Trophoblast cell (in vitro differentiated cells and primary cell): ENCODE results near the gene RPL31.
A peak's percentile ranks its signal among the peaks of the same experiment; 100 is the strongest.

Source experiments
- DNase-seq, 2 donors: peaks; one replicate each; pipeline ENCODE4 v3.0.0-alpha.2; 2016
- H2AFZ ChIP-seq: 2 replicates; pipeline ENCODE4 v1.6.1; 2013; ENCODE audit warnings: low read length, moderate library complexity, mild to moderate bottlenecking; ENCODE audit not compliant: insufficient read depth, poor library complexity
- H2AK5ac ChIP-seq: 2 replicates; pipeline ENCODE4 v1.6.1; 2013; ENCODE audit warnings: mild to moderate bottlenecking, low read length
- H2BK120ac ChIP-seq: 2 replicates; pipeline ENCODE4 v1.6.1; 2013; ENCODE audit warnings: low read length, mild to moderate bottlenecking, moderate library complexity; ENCODE audit not compliant: insufficient read depth, poor library complexity
- H2BK12ac ChIP-seq: 2 replicates; pipeline ENCODE4 v1.6.1; 2013; ENCODE audit warnings: mild to moderate bottlenecking, low read length, moderate library complexity
- H2BK5ac ChIP-seq: 2 replicates; pipeline ENCODE4 v1.6.1; 2013; ENCODE audit warnings: low read length, low read depth, moderate library complexity, mild to moderate bottlenecking; ENCODE audit not compliant: poor library complexity
- H3K14ac ChIP-seq: 2 replicates; pipeline ENCODE4 v1.6.1; 2013; ENCODE audit warnings: mild to moderate bottlenecking, low read length
- H3K18ac ChIP-seq: 2 replicates; pipeline ENCODE4 v1.6.1; 2013; ENCODE audit warnings: mild to moderate bottlenecking, low read length
- H3K23ac ChIP-seq: 2 replicates; pipeline ENCODE4 v1.6.1; 2013; ENCODE audit warnings: low read length
- H3K27ac ChIP-seq: 2 replicates; pipeline ENCODE4 v1.5.1; 2013; ENCODE audit warnings: low read depth, mild to moderate bottlenecking, inconsistent platforms, low read length, moderate library complexity
- H3K27me3 ChIP-seq: 2 replicates; pipeline ENCODE4 v1.6.1; 2013; ENCODE audit warnings: inconsistent platforms, mild to moderate bottlenecking, low read length, moderate library complexity; ENCODE audit not compliant: insufficient read depth
- H3K36me3 ChIP-seq, 2 experiments: 1 replicate in 1 of 2; 2 replicates in 1 of 2; pipeline ENCODE4 v1.6.1; 2013; ENCODE audit warnings: low read length in 2 of 2, mild to moderate bottlenecking in 2 of 2, moderate library complexity in 1 of 2; ENCODE audit not compliant: insufficient read depth in 2 of 2, control insufficient read depth in 1 of 2
- H3K4ac ChIP-seq: 2 replicates; pipeline ENCODE4 v1.6.1; 2013; ENCODE audit warnings: low read depth, mild to moderate bottlenecking, low read length, moderate library complexity
- H3K4me1 ChIP-seq, 2 experiments: 1 replicate in 1 of 2; 2 replicates in 1 of 2; pipeline ENCODE4 v1.6.1; 2013; ENCODE audit warnings: low read length in 2 of 2, mild to moderate bottlenecking in 2 of 2, moderate library complexity in 1 of 2; ENCODE audit not compliant: insufficient read depth in 2 of 2, control insufficient read depth in 1 of 2
- H3K4me2 ChIP-seq: 2 replicates; pipeline ENCODE4 v1.6.1; 2013; ENCODE audit warnings: inconsistent platforms, mild to moderate bottlenecking, low read length, moderate library complexity
- H3K4me3 ChIP-seq: 2 replicates; pipeline ENCODE4 v1.5.1; 2013; ENCODE audit warnings: mild to moderate bottlenecking, low read depth, low read length, inconsistent platforms
- H3K79me1 ChIP-seq: one replicate; pipeline ENCODE4 v1.6.1; 2013; ENCODE audit warnings: low read length
- H3K79me2 ChIP-seq: 2 replicates; pipeline ENCODE4 v1.6.1; 2013; ENCODE audit warnings: low read length, mild to moderate bottlenecking; ENCODE audit not compliant: control insufficient read depth, insufficient read depth, poor library complexity
- H3K9ac ChIP-seq: 2 replicates; pipeline ENCODE4 v1.6.1; 2013; ENCODE audit warnings: mild to moderate bottlenecking, low read length
- H3K9me3 ChIP-seq: 2 replicates; pipeline ENCODE4 v1.6.1; 2013; ENCODE audit warnings: low read depth, mild to moderate bottlenecking, control low read depth, inconsistent platforms, low read length; ENCODE audit not compliant: insufficient read depth
- H4K12ac ChIP-seq: 2 replicates; pipeline ENCODE4 v1.6.1; 2013; ENCODE audit warnings: low read depth, mild to moderate bottlenecking, low read length, moderate library complexity
- H4K8ac ChIP-seq: 2 replicates; pipeline ENCODE4 v1.6.1; 2013; ENCODE audit warnings: low read depth, mild to moderate bottlenecking, low read length, moderate library complexity
- H4K91ac ChIP-seq: one replicate; pipeline ENCODE4 v1.6.1; 2013; ENCODE audit warnings: low read depth, mild to moderate bottlenecking, low read length, moderate library complexity
- WGBS: extraction: QIAGEN DNeasy Blood & Tissue Kit; methylation state at CpG from one replicate; pipeline ENCODE4 v1.1.7; 2013; ENCODE audit warnings: missing lambda C conversion rate; ENCODE audit not compliant: insufficient read length, insufficient coverage; ENCODE audit errors: extremely low coverage; 5-methylcytosine and 5-hydroxymethylcytosine counted together

Gene RPL31

DNA sequence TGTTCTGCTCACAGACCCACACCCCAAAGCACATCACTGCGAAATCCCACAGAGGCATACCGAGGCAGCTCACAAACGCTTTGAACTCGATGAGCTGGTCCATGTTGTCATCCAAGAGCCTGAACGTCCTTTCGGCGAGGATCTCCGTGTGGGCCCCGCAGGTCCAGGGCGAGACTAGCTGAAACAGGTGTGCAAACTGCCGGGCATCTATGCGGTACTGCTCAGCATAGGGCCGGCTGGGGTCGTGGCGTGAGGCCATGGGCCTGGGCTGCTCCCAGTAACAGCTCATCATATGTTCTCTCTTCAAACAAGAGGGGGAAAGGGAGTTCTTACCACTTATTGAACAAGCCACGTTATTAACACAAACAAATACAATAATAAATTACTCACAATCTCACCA lies 20.1 kb downstream of the RPL31 start:
- no peak overlapping the region for H4K12ac ChIP-seq
- WGBS: 100% methylated on average over 1 of the region's 16 CpGs
- H3K4me2 ChIP-seq: no peak overlapping the region
- no peak overlapping the region for H3K4me3 ChIP-seq
- no peak for DNase-seq
- H3K4ac ChIP-seq: no peak overlapping the region
- H3K23ac ChIP-seq: no peak overlapping the region
- no peak overlapping the region for H3K27ac ChIP-seq
- H2BK5ac ChIP-seq: no peak overlapping the region
- no peak overlapping the region for H3K9ac ChIP-seq
- H3K9me3 ChIP-seq: no peaks in the 10 kb centered on the region
- no peaks in the 10 kb centered on the region for H3K79me1 ChIP-seq
- H2BK120ac ChIP-seq: no peak overlapping the region
- no peak overlapping the region for H3K14ac ChIP-seq
- H3K36me3 ChIP-seq: peaks cover 16 to 18% of the 10 kb centered on the region in 2 experiments
- no peak overlapping the region for H3K18ac ChIP-seq
- H3K4me1 ChIP-seq: peaks cover 0 to 4% of the 10 kb centered on the region in 2 experiments
- no peak overlapping the region for H2BK12ac ChIP-seq
- H3K27me3 ChIP-seq: no peaks in the 10 kb centered on the region
- no peak overlapping the region for H2AFZ ChIP-seq
- no peak overlapping the region for H2AK5ac ChIP-seq
- H4K8ac ChIP-seq: no peak overlapping the region
- no peak overlapping the region for H4K91ac ChIP-seq
- H3K79me2 ChIP-seq: no peaks in the 10 kb centered on the region

DNA sequence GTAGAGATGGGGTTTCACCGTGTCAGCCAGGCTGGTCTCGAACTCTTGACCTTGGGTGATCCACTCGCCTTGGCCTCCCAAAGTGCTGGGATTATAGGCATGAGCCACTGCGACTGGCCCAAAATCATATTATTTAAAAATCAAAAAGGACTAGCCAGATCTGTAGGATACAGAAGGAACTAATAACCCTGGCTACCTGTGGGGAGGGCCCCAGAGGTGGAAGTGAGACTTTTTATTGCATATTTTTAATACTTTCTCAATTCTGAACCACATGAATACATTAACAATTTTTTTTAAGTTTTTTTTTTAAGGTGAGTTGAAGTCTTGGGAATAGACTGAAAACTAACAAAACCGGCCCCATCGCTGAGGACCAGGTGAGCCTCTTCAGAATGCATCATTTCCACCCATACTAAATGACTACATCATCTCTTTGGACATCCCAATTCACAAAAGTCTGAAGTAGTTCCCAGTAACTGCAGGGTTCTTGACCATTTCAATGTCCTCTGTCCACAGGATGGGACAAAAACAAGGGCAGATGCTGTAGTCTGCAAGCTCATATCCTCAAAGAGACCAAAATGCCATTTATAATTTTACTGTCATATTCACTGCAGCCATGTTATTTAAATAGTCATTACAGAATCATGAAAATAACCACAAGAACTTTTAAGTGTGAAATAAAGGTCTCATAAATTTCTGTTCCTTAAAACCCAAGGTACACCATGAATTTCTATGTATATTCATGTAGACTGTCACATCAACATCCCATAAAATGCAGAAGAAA lies 21.4 kb downstream of the RPL31 start:
- Histone ChIP-seq H3K4me1 (peaks cover 0 to 4% of the 10 kb centered on the region in 2 experiments), H2AFZ (no peak overlapping the region), H2BK5ac (no peak overlapping the region), H4K12ac (no peak overlapping the region), H4K91ac (no peak overlapping the region), H3K9me3 (no peaks in the 10 kb centered on the region), H3K9ac (no peak overlapping the region), H3K4ac (no peak overlapping the region), H3K79me1 (no peaks in the 10 kb centered on the region), H3K36me3 (peaks cover 16 to 18% of the 10 kb centered on the region in 2 experiments), H3K23ac (no peak overlapping the region), H3K27ac (no peak overlapping the region), H2AK5ac (no peak overlapping the region), H4K8ac (no peak overlapping the region), H3K27me3 (no peaks in the 10 kb centered on the region), H3K14ac (no peak overlapping the region), H2BK120ac (no peak overlapping the region), H3K4me2 (no peak overlapping the region), H3K18ac (no peak overlapping the region), H2BK12ac (no peak overlapping the region), H3K4me3 (no peak overlapping the region), H3K79me2 (no peaks in the 10 kb centered on the region)
- DNase-seq: no peak
- no CpG with 5 or more reads among the region's 6 CpGs for WGBS

DNA sequence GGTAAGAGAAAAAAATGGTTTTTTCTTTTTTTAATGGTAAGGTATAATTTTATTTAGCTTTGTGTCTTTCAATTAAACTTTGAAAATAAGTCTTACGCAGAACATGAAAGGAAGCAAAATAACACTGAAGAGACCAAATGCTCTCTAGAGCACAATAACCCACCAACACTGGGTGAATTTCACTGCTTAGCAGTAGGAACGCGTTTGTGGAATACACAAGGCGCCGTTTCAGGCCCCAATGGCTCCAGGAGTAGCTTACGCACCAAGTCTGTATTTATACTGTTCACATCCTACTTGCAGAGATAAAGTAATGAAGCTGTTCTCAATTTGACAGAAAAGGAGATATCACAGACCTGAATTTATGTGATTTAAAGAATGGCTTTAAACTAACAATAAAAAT lies 23.5 kb downstream of the RPL31 start:
- H3K27ac ChIP-seq: no peak overlapping the region
- no peak overlapping the region for H2BK5ac ChIP-seq
- no CpG with 5 or more reads among the region's 6 CpGs for WGBS
- no peak overlapping the region for H3K4me2 ChIP-seq
- no peak overlapping the region for H4K8ac ChIP-seq
- H2BK12ac ChIP-seq: no peak overlapping the region
- H3K23ac ChIP-seq: no peak overlapping the region
- H3K14ac ChIP-seq: no peak overlapping the region
- H2AFZ ChIP-seq: no peak overlapping the region
- H3K36me3 ChIP-seq: peaks cover 10 to 12% of the 10 kb centered on the region in 2 experiments
- H4K12ac ChIP-seq: no peak overlapping the region
- peaks cover 0 to 4% of the 10 kb centered on the region in 2 experiments for H3K4me1 ChIP-seq
- H3K4ac ChIP-seq: no peak overlapping the region
- no peak overlapping the region for H2AK5ac ChIP-seq
- no peak overlapping the region for H3K18ac ChIP-seq
- H3K27me3 ChIP-seq: no peaks in the 10 kb centered on the region
- no peak for DNase-seq
- H3K9ac ChIP-seq: no peak overlapping the region
- no peak overlapping the region for H3K4me3 ChIP-seq
- H4K91ac ChIP-seq: no peak overlapping the region
- H3K79me2 ChIP-seq: no peaks in the 10 kb centered on the region
- peaks cover 2% of the 10 kb centered on the region for H3K9me3 ChIP-seq
- H3K79me1 ChIP-seq: no peaks in the 10 kb centered on the region
- no peak overlapping the region for H2BK120ac ChIP-seq

- Histone ChIP-seq H3K4me1 (peaks cover 0 to 4% of the 10 kb centered on the region in 2 experiments), H3K27ac (no peak overlapping the region), H3K14ac (no peak overlapping the region), H3K79me2 (no peaks in the 10 kb centered on the region), H3K23ac (no peak overlapping the region), H2AK5ac (no peak overlapping the region), H4K12ac (no peak overlapping the region), H3K36me3 (peaks cover 9% of the 10 kb centered on the region in 2 experiments), H3K4ac (no peak overlapping the region), H2BK120ac (no peak overlapping the region), H3K4me3 (no peak overlapping the region), H3K4me2 (no peak overlapping the region), H2AFZ (no peak overlapping the region), H4K8ac (peak overlapping the region; percentile 17), H3K27me3 (no peaks in the 10 kb centered on the region), H3K9me3 (peaks cover 2% of the 10 kb centered on the region), H3K9ac (no peak overlapping the region), H2BK12ac (no peak overlapping the region), H3K18ac (no peak overlapping the region), H3K79me1 (no peaks in the 10 kb centered on the region), H2BK5ac (no peak overlapping the region), H4K91ac (no peak overlapping the region)
- DNase-seq: no peak
- WGBS: no CpG with 5 or more reads among the region's 9 CpGs
These were observed 24.2 kb downstream of the RPL31 start for GRCh38 chr2:101026253-101026701.
